ENCODE data around the gene TPD52L1. TPM values are rescaled to one million over a fixed set of nuclear protein-coding genes. Genes with fewer than 3 reads are reported as not detected.

The TPD52L1 gene
- total RNA-seq, 1 donor from 2014 or later, result not detected

DNA sequence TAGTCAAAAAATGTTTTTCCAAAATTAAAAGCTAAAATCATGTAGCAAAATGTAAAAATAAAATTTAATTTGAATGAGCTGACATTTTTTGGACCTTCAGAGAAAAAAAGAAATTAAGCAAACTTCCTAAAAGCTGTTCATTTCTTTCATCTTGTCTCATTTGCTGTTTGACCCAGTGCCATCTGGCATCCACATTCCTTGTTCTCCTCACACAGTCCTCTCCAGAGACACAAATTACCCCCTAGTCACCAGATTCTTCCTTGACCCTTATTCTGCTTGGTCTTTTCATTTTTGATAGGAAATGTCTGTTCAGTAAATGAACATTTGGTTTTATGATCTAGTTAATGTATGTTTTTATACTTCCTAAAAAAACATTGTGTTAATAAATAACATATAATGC, 93.0 kb downstream of the TPD52L1 start:
- Mint-ChIP-seq H3K27ac (no peak overlapping the region), H3K9me3 (peaks cover 14% of the 10 kb centered on the region), H3K4me3 (ENCODE audit: low read depth) (no peak overlapping the region), H3K27me3 (ENCODE audit: low read depth) (peaks cover 4% of the 10 kb centered on the region), H3K4me1 (ENCODE audit: low read depth) (no peaks in the 10 kb centered on the region), H3K36me3 (ENCODE audit: low read depth) (no peaks in the 10 kb centered on the region)
- intact Hi-C loops (cut with micrococcal nuclease), result no loop called here
- no peak for DNase-seq (ENCODE audit: low spot score)

DNA sequence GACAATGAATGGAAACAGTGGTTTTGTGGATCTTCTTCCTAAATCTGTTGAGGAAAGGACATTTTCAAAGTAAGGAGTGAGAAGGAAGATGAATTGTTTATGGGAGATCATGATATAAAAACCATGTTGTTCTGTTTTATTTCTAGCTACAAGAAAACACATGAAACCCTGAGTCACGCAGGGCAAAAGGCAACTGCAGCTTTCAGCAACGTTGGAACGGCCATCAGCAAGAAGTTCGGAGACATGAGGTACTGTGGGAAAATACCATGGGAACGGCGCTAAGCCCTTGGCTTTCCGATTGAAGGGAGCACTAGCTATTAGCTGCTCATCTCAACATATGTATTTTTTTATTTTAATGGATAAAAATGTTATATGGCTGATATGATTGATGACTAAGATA, 94.6 kb downstream of the TPD52L1 start:
- intact Hi-C loops (cut with micrococcal nuclease), result no loop called here
- Mint-ChIP-seq H3K27ac (no peak overlapping the region), H3K36me3 (ENCODE audit: low read depth) (no peaks in the 10 kb centered on the region)

DNA sequence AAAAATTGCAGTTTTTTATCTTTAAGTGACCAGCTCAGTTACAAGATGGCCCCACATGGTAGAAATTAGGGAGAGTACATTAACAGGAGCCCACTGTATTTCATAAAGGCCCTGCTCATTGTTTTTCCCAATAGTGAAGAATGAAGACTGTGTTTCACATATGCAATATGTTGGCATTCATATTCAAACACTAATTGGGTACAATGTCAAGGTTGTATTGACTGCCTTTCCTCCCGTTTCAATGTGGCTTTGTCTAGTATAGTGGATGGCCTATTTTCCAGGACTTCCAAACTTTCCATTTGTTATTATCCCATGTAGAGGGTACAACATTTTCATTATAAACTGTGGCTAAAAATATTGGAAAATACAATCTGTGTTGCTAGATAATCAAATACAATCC, 96.9 kb downstream of the TPD52L1 start:
- Mint-ChIP-seq H3K36me3 (ENCODE audit: low read depth) (no peaks in the 10 kb centered on the region), H3K9me3 (no peaks in the 10 kb centered on the region), H3K27ac (no peak overlapping the region), H3K4me1 (ENCODE audit: low read depth) (no peaks in the 10 kb centered on the region), H3K4me3 (ENCODE audit: low read depth) (no peak overlapping the region), H3K27me3 (ENCODE audit: low read depth) (peaks cover 2% of the 10 kb centered on the region)
- no peak for DNase-seq (ENCODE audit: low spot score)
- intact Hi-C loops (cut with micrococcal nuclease), result no loop called here

More for the DNA sequence above, 94.6 kb downstream of the TPD52L1 start:
- Mint-ChIP-seq H3K9me3 (peaks cover 2% of the 10 kb centered on the region), H3K4me1 (ENCODE audit: low read depth) (no peaks in the 10 kb centered on the region), H3K27me3 (ENCODE audit: low read depth) (peaks cover 2% of the 10 kb centered on the region), H3K4me3 (ENCODE audit: low read depth) (no peak overlapping the region)
- DNase-seq (ENCODE audit: low spot score), result no peak

DNA sequence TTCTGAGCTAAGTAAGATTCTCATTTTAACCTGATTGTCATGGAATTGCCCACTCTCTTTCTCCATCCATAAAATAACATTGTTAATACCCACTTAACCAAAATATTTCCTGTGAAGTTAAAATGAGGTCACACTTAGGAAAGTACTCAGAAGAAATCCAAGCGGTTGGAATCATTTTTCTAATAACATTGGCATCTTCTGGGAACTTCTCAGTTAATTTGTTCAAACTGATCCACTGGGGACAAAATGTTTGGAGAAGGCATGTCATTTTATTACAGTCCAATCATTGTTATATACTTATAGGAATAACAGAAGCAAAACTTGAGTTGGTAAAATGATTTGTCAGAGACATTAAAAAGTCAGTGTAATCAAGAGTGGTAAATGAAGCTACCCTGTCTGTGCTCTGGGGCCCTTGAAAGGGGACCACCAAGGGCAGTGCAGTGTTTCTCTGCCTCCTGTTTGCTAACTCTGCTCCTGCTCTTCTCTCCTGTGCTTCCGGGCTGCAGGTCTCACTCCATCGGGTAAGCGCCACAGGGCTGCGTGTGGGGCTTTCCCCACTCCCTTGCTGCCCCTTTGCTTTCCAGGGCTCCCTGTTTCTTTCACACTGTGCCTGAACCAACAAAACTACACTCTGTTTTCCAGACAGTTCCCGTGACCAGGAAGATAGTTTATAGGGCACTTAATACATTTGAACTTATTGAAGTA, 98.1 kb downstream of the TPD52L1 start:
- Mint-ChIP-seq H3K4me1 (ENCODE audit: low read depth) (no peaks in the 10 kb centered on the region), H3K27me3 (ENCODE audit: low read depth) (peaks cover 2% of the 10 kb centered on the region), H3K36me3 (ENCODE audit: low read depth) (no peaks in the 10 kb centered on the region), H3K27ac (peak overlapping the region; percentile 39), H3K9me3 (no peaks in the 10 kb centered on the region), H3K4me3 (ENCODE audit: low read depth) (no peak overlapping the region)
- no peak for DNase-seq (ENCODE audit: low spot score)
- intact Hi-C loops (cut with micrococcal nuclease), result no loop called here

DNA sequence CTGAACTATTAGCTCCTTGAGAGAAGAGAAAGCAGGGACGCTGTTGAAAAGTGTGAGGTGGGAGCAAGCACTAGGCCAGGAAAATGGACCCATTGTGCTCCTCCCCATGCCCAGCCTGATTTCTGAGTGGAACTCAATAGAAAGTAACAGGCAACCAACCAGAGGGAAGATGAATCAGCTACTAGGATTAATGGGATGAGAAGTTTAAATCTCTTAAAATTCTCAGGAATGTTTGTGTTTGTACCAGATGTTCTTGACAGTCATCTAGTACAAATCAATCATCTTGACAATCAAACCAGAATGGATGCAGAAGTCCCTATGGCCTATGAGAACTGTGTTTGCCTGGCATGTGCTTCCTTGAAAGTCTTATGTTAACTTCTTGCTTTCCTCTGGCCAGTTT, 99.3 kb downstream of the TPD52L1 start:
- H3K4me3 Mint-ChIP-seq (ENCODE audit: low read depth), result no peak overlapping the region
- no peak overlapping the region for H3K27ac Mint-ChIP-seq
- H3K27me3 Mint-ChIP-seq (ENCODE audit: low read depth), result peaks cover 2% of the 10 kb centered on the region
- no peak for DNase-seq (ENCODE audit: low spot score)
- no peaks in the 10 kb centered on the region for H3K4me1 Mint-ChIP-seq (ENCODE audit: low read depth)
- no peaks in the 10 kb centered on the region for H3K36me3 Mint-ChIP-seq (ENCODE audit: low read depth)
- H3K9me3 Mint-ChIP-seq, result no peaks in the 10 kb centered on the region
- intact Hi-C loops (cut with micrococcal nuclease), result no loop called here

DNA sequence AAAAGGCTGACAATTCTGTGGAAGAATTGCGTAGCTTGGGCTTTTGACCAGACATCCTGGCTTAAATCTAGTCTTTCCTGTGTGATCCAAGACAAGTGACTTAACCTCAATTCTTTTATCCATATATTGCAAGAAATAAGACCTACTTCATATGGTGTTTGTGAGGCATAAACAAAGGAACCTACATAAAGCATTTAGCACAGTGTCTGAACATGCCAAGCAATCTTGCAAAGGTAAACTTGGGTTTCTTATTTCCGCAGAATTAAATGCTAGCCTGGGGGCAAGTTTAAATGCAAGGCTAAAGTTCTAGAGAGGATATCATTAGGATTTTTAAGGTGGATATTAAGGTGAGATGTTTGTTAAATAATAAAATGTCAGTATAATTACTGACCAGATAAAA, 100.3 kb downstream of the TPD52L1 start:
- no peaks in the 10 kb centered on the region for H3K9me3 Mint-ChIP-seq
- no peaks in the 10 kb centered on the region for H3K27me3 Mint-ChIP-seq (ENCODE audit: low read depth)
- no peak overlapping the region for H3K27ac Mint-ChIP-seq
- H3K36me3 Mint-ChIP-seq (ENCODE audit: low read depth), result no peaks in the 10 kb centered on the region
- H3K4me3 Mint-ChIP-seq (ENCODE audit: low read depth), result no peak overlapping the region
- no peaks in the 10 kb centered on the region for H3K4me1 Mint-ChIP-seq (ENCODE audit: low read depth)
- intact Hi-C loops (cut with micrococcal nuclease), result no loop called here
- DNase-seq (ENCODE audit: low spot score), result no peak

DNA sequence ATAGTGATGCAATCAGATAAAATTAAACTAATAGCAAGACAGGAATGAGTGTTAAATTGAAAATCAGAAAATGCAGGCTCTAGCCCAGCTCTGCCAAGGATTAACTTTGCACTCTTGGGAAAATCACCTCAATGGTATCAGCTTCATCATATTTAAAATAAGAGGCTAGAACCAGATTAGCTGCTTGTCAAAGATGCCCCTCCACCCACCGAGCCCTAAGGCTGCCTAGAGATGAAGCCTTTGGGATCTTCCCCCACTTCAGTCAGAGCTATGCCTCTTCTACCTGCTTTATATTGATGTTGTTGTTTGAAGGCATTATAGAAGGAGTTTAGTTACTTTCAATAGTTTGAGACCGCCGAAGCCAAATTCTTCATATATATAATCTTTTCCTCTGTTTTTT, 100.7 kb downstream of the TPD52L1 start:
- H3K36me3 Mint-ChIP-seq (ENCODE audit: low read depth), result no peaks in the 10 kb centered on the region
- H3K27me3 Mint-ChIP-seq (ENCODE audit: low read depth), result no peaks in the 10 kb centered on the region
- H3K9me3 Mint-ChIP-seq, result no peaks in the 10 kb centered on the region
- H3K4me1 Mint-ChIP-seq (ENCODE audit: low read depth), result no peaks in the 10 kb centered on the region
- no peak overlapping the region for H3K4me3 Mint-ChIP-seq (ENCODE audit: low read depth)
- no peak overlapping the region for H3K27ac Mint-ChIP-seq
- DNase-seq (ENCODE audit: low spot score), result no peak
- intact Hi-C loops (cut with micrococcal nuclease), result no loop called here

DNA sequence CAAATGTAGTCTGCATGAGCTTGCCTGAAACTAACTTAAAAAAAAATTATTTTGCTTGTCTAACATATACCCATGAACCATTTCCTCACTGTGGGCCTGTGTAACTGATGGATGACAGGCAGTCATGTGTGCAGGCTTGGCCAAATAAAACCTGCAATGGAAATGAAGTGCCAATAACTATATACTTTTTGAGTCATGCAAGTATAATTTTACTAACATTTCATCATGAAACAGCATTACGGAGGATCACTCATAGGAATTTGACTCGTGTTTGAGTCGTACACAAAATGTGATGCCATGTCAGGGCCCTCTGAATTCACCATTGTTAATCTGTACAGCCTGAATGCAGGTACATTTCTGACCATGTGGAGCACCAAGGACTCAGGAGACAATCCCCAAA, 101.6 kb downstream of the TPD52L1 start:
- intact Hi-C loops (cut with micrococcal nuclease), result no loop called here
- Mint-ChIP-seq H3K4me3 (ENCODE audit: low read depth) (no peak overlapping the region), H3K36me3 (ENCODE audit: low read depth) (no peaks in the 10 kb centered on the region), H3K4me1 (ENCODE audit: low read depth) (no peaks in the 10 kb centered on the region), H3K27me3 (ENCODE audit: low read depth) (no peaks in the 10 kb centered on the region), H3K27ac (no peak overlapping the region), H3K9me3 (no peaks in the 10 kb centered on the region)
- DNase-seq (ENCODE audit: low spot score), result no peak

DNA sequence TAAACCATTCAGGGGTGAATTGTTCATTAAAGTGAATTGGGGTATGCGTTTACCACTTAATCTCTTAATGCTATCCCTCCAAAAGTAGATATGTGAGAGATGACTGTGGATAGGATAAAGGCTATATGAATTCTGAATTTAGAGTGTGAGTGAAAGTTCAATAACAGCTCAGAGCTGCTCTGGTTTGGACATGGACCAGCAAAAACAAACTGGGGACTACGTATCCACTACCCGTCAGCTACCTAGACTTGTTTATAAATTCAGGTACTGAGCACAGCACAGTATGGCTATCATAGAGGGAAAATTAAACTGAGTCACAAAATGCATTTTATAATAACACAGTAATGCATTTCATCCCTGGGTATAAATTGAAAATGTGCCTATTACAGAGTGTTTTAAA, 103.8 kb downstream of the TPD52L1 start:
- no peaks in the 10 kb centered on the region for H3K4me1 Mint-ChIP-seq (ENCODE audit: low read depth)
- no peak overlapping the region for H3K27ac Mint-ChIP-seq
- no peaks in the 10 kb centered on the region for H3K27me3 Mint-ChIP-seq (ENCODE audit: low read depth)
- H3K9me3 Mint-ChIP-seq, result no peaks in the 10 kb centered on the region
- no peaks in the 10 kb centered on the region for H3K36me3 Mint-ChIP-seq (ENCODE audit: low read depth)
- DNase-seq (ENCODE audit: low spot score), result no peak
- intact Hi-C loops (cut with micrococcal nuclease), result no loop called here
- H3K4me3 Mint-ChIP-seq (ENCODE audit: low read depth), result no peak overlapping the region

DNA sequence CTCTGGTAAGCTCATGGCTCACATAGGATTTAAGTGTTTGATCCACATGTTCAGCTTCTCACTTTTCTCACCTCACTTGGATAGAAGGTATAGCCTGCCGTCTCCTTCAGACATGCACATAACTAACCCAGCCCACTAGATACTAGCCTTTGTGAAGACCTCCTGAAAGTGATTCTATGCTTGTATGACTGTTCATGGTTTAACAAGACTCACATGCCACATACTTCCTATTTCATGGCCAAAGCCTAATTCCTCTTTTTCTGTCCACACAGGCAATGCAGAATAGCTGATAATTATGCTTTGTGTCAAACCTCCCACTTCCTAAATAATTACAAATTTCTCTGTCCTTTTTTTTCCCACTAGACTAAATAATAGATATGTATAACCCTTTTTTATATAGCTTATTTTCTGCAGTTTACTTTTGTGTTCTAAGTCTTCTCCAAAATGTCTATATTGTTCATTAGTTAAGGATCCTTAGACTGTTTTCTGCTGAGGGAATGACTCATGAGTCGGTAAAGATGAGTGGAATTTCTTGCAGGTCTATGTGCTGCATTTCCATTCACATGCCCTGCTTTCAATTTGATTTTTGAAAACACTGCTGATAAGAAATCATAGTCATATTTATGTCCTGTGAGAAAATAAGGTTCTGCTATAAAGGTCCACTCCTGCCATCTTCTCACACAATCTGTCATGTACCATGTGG, 105.2 kb downstream of the TPD52L1 start:
- intact Hi-C loops (cut with micrococcal nuclease), result no loop called here
- no peak for DNase-seq (ENCODE audit: low spot score)
- no peak overlapping the region for H3K27ac Mint-ChIP-seq
- H3K4me3 Mint-ChIP-seq (ENCODE audit: low read depth), result no peak overlapping the region
- H3K36me3 Mint-ChIP-seq (ENCODE audit: low read depth), result no peaks in the 10 kb centered on the region
- no peaks in the 10 kb centered on the region for H3K27me3 Mint-ChIP-seq (ENCODE audit: low read depth)
- no peaks in the 10 kb centered on the region for H3K4me1 Mint-ChIP-seq (ENCODE audit: low read depth)
- H3K9me3 Mint-ChIP-seq, result no peaks in the 10 kb centered on the region

DNA sequence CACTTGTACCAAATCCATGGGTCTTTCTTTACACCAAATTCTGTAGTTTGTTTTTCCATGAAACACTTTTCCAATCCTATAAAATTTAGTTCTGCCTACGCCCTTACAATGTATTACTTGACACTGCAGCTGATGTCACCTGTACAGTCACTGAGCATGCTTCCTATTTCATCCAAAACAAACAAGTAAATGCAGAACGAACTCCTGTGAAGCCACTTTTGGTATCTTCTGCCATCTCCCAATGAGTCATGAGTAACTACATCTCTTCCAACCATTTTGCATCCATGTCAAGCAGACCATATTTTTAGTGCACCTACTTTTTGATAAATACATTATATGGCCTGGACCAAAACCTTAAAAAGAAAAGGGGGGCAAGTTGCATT, 105.8 kb downstream of the TPD52L1 start:
- no peaks in the 10 kb centered on the region for H3K9me3 Mint-ChIP-seq
- no peaks in the 10 kb centered on the region for H3K4me1 Mint-ChIP-seq (ENCODE audit: low read depth)
- no peak overlapping the region for H3K27ac Mint-ChIP-seq
- no peak for DNase-seq (ENCODE audit: low spot score)
- H3K4me3 Mint-ChIP-seq (ENCODE audit: low read depth), result no peak overlapping the region
- H3K36me3 Mint-ChIP-seq (ENCODE audit: low read depth), result no peaks in the 10 kb centered on the region
- intact Hi-C loops (cut with micrococcal nuclease), result no loop called here
- no peaks in the 10 kb centered on the region for H3K27me3 Mint-ChIP-seq (ENCODE audit: low read depth)

DNA sequence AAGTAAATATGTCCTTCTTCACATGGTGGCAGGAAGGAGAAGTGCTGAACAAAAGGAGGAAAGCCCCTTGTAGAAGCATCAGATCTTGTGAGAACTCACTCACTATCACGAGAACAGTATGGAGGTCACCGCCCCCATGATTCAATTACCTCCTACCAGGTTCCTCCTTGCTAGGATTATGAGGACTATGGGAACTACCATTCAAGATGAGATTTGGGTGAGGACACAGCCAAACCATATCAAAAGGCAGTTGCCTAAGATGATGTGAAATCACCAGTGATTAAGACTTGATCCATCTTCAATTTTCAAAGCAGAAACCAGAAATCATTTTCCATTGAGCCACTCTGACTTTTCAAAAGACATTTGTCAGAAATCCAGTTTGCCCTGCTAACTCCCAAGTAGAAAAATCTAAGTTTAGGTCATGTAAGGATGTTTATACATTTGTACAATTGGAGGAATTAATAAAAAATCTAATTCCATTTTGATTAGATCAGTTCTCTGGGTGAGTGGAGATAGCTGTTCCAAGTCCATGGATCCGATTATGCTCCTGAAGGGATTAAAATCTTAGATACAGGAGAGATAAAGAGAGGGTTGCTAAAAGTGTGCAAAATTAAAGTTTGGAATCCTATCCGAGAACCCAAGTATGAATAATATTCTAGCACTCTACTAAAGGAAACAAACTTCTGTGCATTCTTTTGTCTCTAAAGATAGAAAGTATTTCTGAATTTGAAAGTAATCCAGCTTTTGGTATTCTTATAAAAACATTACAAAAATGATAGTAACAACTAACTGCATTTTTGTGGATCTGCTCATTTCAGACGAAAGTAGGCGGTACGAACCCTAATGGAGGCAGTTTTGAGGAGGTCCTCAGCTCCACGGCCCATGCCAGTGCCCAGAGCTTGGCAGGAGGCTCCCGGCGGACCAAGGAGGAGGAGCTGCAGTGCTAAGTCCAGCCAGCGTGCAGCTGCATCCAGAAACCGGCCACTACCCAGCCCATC, 108.7 kb downstream of the TPD52L1 start:
- no peaks in the 10 kb centered on the region for H3K9me3 Mint-ChIP-seq
- H3K4me1 Mint-ChIP-seq (ENCODE audit: low read depth), result no peaks in the 10 kb centered on the region
- no peak overlapping the region for H3K4me3 Mint-ChIP-seq (ENCODE audit: low read depth)
- H3K36me3 Mint-ChIP-seq (ENCODE audit: low read depth), result no peaks in the 10 kb centered on the region
- intact Hi-C loops (cut with micrococcal nuclease), result no loop called here
- H3K27ac Mint-ChIP-seq, result no peak overlapping the region
- no peak for DNase-seq (ENCODE audit: low spot score)
- no peaks in the 10 kb centered on the region for H3K27me3 Mint-ChIP-seq (ENCODE audit: low read depth)

DNA sequence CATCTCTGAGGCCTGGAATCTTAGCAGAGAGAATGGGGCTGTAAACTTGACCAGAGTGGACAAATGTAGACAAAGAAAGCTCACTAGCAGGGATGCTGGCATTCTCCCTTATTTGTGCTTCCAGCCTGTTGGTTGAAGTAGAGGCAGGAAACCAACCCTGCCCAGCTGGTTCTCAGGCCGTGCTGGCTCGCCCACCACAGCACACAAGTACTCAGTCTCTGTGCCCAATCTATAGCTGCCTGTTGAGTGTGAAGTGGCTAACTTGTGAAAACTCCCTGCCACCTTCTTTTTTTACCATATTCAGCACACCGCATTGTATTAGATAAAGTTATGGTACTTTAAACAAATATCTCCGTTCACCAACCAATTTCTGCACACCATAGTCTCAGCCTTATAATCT, 110.9 kb downstream of the TPD52L1 start:
- no peak overlapping the region for H3K4me3 Mint-ChIP-seq (ENCODE audit: low read depth)
- H3K36me3 Mint-ChIP-seq (ENCODE audit: low read depth), result no peaks in the 10 kb centered on the region
- DNase-seq (ENCODE audit: low spot score), result no peak
- H3K9me3 Mint-ChIP-seq, result no peaks in the 10 kb centered on the region
- no peaks in the 10 kb centered on the region for H3K4me1 Mint-ChIP-seq (ENCODE audit: low read depth)
- intact Hi-C loops (cut with micrococcal nuclease), result no loop called here
- H3K27me3 Mint-ChIP-seq (ENCODE audit: low read depth), result no peaks in the 10 kb centered on the region
- no peak overlapping the region for H3K27ac Mint-ChIP-seq
